ENCODE results near the gene ZNF516. TPM values are rescaled to one million over a fixed set of nuclear protein-coding genes. Genes with fewer than 3 reads are reported as not detected.
A peak's percentile ranks its signal among the peaks of the same experiment; 100 is the strongest.

The ZNF516 gene
- total RNA-seq, 6 experiments from 2014 or later, result 10.2 to 16.0 (median 13.7) TPM

- Histone ChIP-seq H3K27me3 (no peaks in the 10 kb centered on the region), H3K27ac (no peak overlapping the region), H3K9me3 (no peaks in the 10 kb centered on the region), H3K4me3 (no peak overlapping the region), H3K36me3 (peaks cover 0 to 22% (median 3%) of the 10 kb centered on the region in 4 donors), H3K4me1 (no peaks in the 10 kb centered on the region)
- no peak for TF ChIP-seq POLR2A (IDR thresholded peaks at IDR 0.05)
- no peak for TF ChIP-seq CTCF (IDR thresholded peaks at IDR 0.05)
- intact Hi-C loops (cut with DNase I), result no loop called here
- 88% methylated on average over 16 of the region's 16 CpGs for WGBS (ENCODE audit: insufficient coverage, low coverage, low lambda C conversion rate, missing lambda C conversion rate)
- DNase-seq (no peak), ATAC-seq (no peak)
Observed at GRCh38 chr18:76436342-76436741, 58.7 kb downstream of the ZNF516 start.

DNA sequence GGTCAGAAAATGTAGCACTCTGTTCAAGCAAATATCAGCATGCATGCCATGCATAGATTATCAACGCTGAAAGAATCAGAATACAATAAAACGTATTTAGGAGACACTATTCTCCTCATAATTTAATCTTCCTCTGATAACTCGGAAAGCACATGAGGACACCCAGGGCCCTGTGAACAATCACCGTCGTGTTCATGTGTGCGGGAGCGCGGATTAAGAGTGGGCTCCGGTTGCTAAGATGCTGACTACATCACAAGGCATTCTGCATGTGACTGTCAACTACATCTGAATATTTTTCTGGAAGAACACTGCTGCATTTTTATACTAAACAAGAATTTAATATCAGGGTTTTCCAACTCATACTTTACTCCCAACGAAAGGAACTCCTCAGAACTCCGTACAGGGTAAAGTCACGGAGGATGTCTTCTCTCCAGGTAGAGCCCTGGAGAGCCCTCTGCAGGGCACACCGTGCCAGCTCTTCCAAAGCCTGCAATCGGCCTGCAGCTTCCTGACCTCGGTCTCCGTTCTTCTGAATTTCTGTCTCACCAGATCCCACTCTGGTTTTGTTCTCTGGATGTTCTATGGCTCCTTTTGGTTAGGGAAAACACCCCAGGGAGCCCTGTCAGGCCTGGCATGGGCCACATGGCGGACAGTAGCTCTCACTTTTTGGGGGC lies 59.6 kb downstream of the ZNF516 start:
- no peak overlapping the region for H3K4me3 ChIP-seq
- intact Hi-C loops (cut with DNase I), result no loop called here
- H3K27me3 ChIP-seq, result no peaks in the 10 kb centered on the region
- peaks cover 0 to 13% (median 0%) of the 10 kb centered on the region in 4 donors for H3K36me3 ChIP-seq
- H3K9me3 ChIP-seq, result no peaks in the 10 kb centered on the region
- TF ChIP-seq POLR2A (IDR thresholded peaks at IDR 0.05) (no peak), CTCF (IDR thresholded peaks at IDR 0.05) (peak in 2 of 4 donors; percentile 4 to 19)
- H3K27ac ChIP-seq, result no peak overlapping the region
- ATAC-seq (no peak), DNase-seq (no peak)
- no peaks in the 10 kb centered on the region for H3K4me1 ChIP-seq
- 90% methylated on average over 16 of the region's 17 CpGs for WGBS (ENCODE audit: insufficient coverage, low coverage, low lambda C conversion rate, missing lambda C conversion rate)

- Histone ChIP-seq H3K27ac (no peak overlapping the region), H3K4me1 (no peaks in the 10 kb centered on the region), H3K4me3 (no peak overlapping the region), H3K9me3 (no peaks in the 10 kb centered on the region), H3K36me3 (peaks cover 0 to 6% (median 0%) of the 10 kb centered on the region in 4 donors), H3K27me3 (no peaks in the 10 kb centered on the region)
- TF ChIP-seq CTCF (IDR thresholded peaks at IDR 0.05) (no peak), POLR2A (IDR thresholded peaks at IDR 0.05) (no peak)
- no peak for DNase-seq
- ATAC-seq, result peak in 2 of 4 donors; percentile 15 to 23
- WGBS (ENCODE audit: insufficient coverage, low coverage, low lambda C conversion rate, missing lambda C conversion rate), result 83% methylated on average over 14 of the region's 14 CpGs
- intact Hi-C loops (cut with DNase I), result no loop called here
Observed at GRCh38 chr18:76434452-76434851, 60.6 kb downstream of the ZNF516 start.

DNA sequence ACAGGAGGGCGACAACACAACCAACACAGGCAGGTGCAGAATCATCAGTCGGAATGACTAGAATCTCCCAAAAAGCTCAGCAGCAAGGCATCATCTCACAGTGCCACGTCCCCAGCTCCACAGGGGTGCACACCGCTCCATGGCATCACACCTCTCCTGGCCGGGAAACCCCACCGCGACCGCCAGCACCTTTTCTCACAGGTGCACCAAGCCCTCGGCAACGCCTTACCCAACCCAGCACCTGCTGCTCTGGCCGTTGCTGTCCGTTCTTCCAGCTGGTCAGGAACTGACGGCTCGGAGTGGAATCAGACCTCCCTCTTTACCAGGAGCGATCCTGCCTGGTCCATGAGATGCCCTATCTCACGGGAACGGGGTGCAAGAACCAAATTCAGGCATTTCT lies 61.3 kb downstream of the ZNF516 start:
- Histone ChIP-seq H3K36me3 (peaks cover 0 to 6% (median 0%) of the 10 kb centered on the region in 4 donors), H3K27me3 (no peaks in the 10 kb centered on the region), H3K27ac (no peak overlapping the region), H3K4me3 (no peak overlapping the region), H3K9me3 (no peaks in the 10 kb centered on the region), H3K4me1 (no peaks in the 10 kb centered on the region)
- no CpG with 5 or more reads among the region's 17 CpGs for WGBS (ENCODE audit: insufficient coverage, low coverage, low lambda C conversion rate, missing lambda C conversion rate)
- no peak for DNase-seq
- TF ChIP-seq CTCF (IDR thresholded peaks at IDR 0.05), result no peak
- TF ChIP-seq POLR2A (IDR thresholded peaks at IDR 0.05), result no peak
- no peak for ATAC-seq
- intact Hi-C loops (cut with DNase I), result no loop called here
